Erythroblast (primary cell): ENCODE results near the gene CTPS1.

Experiments used
- GATA1 ChIP-seq: IDR thresholded peaks from 2 replicates; pipeline ENCODE4 v1.6.1; 2011; ENCODE audit warnings: low read depth, mild to moderate bottlenecking, control low read depth, low read length, moderate library complexity
- POLR2A ChIP-seq: IDR thresholded peaks from 2 replicates; pipeline ENCODE4 v1.6.1; 2011; ENCODE audit warnings: mild to moderate bottlenecking, low read length

DNA sequence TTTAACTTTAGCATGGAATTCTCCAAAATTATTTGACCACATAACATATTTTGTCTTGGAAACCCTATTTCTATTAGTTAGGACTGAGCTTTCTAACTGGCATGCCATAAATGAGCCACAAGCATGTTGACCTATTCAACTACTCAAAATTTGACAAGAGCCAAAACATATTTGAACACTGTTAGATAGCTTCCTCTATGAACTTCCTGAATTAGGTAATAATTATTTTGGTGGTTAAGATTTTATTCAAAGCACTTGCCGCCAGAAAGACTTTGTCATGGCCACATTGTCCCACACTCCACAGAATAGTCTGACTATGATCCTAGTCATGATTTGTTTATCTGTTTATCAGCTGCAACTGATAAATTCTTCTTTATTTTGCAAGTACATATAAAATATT, 23.1 kb upstream of the CTPS1 start:
- no peak for TF ChIP-seq POLR2A
- no peak for TF ChIP-seq GATA1
